Left kidney (tissue), 2 donors: ENCODE results near the gene ATP10D. TPM values are rescaled to one million over a fixed set of nuclear protein-coding genes. Genes with fewer than 3 reads are reported as not detected.
"Not testable (repeated sequence)": the region's sequence is repeated elsewhere in the genome, so short reads cannot be mapped to it uniquely, and the experiment has no call there.

Experiments used
- DNase-seq: peaks from one replicate; pipeline ENCODE4 v3.0.0-alpha.2; 2013
- polyA plus RNA-seq: library from polyadenylated mRNA; unstranded; fragments of 120-200 nt; gene quantifications from one replicate; pipeline ENCODE4 v1.2.1, GENCODE V29; 2013; ENCODE audit not compliant: insufficient read length

ATP10D gene
- polyA plus RNA-seq, 1 donor = 53.3 TPM

DNA sequence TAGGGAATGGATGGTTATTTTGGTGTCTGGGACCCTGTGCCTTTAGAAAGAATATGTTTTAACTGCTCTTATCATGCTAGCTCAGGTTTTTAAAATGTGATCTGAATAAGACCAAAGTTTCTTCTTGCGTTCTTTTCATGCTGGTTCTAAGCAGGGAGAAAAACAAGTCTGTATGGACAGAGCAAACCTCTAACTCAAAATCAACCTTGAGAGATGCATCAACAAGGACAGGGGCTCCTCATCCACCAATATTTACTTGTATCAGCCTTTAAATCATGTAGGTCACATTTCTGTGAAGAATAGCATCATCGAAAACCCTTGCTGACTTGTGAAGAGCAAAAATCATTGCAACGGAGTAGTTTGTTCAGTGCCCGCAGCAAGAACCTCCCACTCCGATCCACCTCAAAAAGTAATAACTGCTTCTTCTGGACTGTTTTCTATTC is 1.2 kb downstream of the ATP10D start:
- no peak for DNase-seq

- not testable (repeated sequence) for DNase-seq
These were observed 1.7 kb downstream of the ATP10D start for GRCh38 chr4:47486727-47487126.

- DNase-seq = no peak
These were observed 3.6 kb downstream of the ATP10D start for GRCh38 chr4:47488706-47489105.

GRCh38 chr4:47490550-47490949 is 5.5 kb downstream of the ATP10D start:
- no peak for DNase-seq

- DNase-seq = no peak
These were observed 8.4 kb downstream of the ATP10D start for GRCh38 chr4:47493238-47494123.

GRCh38 chr4:47494124-47494430 is 9.0 kb downstream of the ATP10D start:
- DNase-seq = no peak

DNA sequence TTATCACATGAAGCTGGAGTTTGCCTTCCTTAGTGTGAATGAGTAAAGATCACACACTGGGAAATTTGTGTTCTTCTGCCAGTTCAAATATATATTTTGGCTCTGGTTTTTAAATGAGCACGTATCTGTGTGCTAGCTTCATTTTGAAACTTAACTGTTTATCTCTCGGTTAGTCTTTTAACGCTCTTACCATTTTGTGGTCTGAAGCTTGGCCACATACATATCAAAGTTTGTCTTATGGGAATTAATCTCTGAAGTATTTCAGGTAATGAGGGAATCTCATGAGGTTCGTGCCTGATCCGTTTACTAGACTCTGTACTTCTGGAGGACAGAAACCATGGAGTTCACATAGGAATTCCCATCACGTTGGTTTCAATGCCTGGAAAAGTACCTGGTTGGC is 13.8 kb downstream of the ATP10D start:
- no peak for DNase-seq

DNA sequence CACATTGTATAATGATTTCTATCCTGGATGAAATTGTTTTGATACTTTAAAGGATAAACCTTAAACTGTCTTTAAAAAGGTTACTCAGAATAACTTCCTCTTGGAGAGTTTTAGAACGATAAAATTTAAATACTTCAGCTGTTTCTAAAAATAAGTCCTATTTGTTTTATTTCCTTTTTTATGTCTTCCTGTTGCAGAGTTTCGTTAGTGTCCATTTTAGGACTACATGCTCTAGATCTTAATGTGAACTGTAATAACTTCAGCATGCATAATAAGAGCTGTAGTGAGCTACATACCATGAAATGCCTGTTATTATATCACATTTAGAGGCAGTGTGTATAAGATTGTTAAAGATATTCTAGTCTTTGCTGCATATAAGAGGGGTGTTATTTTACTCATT is 14.6 kb downstream of the ATP10D start:
- no peak for DNase-seq

DNA sequence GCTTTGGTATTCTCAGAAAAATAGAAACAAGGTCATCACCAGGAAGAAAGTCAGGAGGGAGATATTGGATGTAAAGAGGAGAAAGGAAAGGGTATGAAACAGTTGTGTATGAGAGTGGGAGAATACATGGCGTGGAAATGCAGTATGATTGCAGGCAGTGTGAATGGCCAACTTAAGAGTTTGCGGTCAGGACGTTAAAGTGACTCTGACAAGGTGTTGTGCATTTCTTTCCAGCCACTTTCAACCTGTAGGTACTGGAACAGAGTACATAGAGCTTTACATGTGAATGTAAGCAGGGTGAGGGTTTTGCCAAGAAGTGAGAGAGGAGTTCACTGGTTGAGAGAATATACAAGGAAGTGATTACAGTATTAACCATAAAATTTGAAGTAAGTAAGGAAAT is 15.7 kb downstream of the ATP10D start:
- no peak for DNase-seq

GRCh38 chr4:47505147-47505546 is 20.1 kb downstream of the ATP10D start:
- no peak for DNase-seq

- no peak for DNase-seq
These were observed 20.6 kb downstream of the ATP10D start for GRCh38 chr4:47505666-47506065.

GRCh38 chr4:47510506-47511143 is 25.6 kb downstream of the ATP10D start:
- no peak for DNase-seq

- DNase-seq = no peak
These were observed 28.4 kb downstream of the ATP10D start for GRCh38 chr4:47513461-47513860.

DNA sequence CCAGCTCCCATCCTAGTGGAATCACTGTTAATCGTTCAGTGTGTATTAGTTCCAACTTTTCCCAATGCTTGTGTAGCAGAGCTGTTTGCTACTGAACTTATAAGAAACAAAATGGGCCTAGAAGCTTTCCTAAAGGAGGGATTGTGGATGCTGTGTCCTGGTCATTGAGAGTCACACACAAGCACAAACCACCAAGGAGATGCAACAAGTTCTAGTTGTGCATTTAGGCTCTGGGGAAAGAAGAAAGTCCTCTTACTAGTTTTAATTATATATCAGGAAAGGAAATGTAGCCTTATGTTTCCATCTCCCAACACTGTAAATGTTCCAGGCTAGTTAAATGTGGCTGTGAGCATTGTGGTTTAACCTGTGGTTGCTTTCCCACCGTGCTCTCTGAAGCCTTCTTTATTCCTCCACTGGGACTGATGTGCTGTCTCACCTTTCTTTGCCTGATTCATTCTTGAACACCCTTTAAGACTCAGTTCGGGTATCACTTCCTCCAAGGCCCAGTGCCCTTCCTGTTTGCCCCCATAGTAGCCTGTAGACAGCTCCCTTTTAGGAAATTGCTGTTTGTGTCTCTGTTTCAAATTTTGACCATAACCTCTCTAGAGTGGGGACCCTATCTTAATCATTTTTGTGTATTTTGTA is 34.3 kb downstream of the ATP10D start:
- DNase-seq = no peak

- DNase-seq = no peak
These were observed 40.2 kb downstream of the ATP10D start for GRCh38 chr4:47525154-47525819.

DNA sequence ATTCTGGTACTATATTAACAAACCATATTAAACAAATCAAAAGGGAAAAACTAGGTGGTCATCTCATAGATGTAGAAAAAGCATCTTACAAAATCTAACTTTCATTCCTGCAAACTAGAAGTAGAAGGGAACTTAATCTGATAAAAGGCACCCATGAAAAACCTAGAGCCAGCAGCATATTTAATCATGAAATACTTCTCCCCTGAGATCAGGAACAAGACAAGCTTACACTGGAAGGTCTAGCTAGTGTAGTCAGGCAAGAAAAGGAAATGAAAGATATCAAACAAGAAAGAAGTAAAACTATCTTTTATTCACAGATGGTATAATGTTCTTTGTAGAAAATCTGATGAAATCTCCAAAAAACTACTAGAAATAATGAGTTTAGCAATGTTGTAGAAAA is 41.2 kb downstream of the ATP10D start:
- no peak for DNase-seq

GRCh38 chr4:47528646-47529045 is 43.6 kb downstream of the ATP10D start:
- not testable (repeated sequence) for DNase-seq

- DNase-seq = no peak
These were observed 45.7 kb downstream of the ATP10D start for GRCh38 chr4:47530801-47531200.

DNA sequence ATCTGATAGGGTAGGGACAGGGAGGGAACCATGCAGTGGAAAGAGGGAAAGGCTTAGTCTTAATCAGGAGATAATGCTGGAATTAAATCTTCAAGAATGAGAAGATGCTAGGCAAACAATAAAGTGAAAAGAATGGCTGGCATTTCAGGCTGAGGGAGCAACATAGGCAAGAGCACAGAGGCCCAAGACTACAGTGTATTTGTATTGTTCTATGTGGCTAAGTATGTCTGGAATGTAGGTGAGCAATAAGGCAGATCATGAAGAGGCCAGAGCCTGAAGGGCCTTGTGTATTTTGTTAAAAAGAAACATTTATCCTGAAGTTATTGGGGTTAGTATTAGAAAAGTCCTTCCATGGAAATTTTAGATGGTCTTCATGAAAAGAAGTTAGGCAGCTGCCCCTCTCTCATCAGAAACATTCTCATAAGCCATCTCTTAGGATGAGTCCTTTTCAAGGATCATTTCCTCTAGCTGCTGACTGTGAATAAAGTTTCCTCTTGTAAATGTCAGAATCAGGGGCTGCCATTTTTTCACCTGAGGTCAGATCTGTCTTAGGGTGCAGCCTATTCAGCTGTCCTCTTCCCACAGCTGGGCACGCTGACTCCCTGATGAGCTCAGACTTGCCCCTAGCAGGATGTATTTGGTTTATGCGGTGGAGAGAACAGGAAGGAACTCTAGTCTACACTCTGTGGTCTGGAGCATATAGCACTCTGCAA is 46.3 kb downstream of the ATP10D start:
- no peak for DNase-seq

DNA sequence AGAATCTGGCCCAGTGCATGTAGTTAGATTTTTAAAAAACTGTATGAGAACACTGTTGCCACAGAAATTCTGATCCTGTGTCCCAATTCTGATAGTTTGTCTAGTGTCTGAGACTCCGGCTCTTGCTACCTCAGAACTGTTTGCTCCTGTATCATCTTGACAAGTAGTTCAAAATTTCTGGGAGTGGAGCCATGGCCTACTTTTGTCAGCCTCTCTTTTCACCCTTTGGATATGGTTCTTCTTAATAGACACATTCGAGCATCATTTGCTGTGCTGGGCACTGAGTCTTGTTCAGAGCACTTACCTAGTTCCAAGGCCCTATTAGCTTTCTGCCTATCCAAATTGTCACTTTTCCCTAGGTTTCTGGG is 46.9 kb downstream of the ATP10D start:
- DNase-seq = no peak

GRCh38 chr4:47532658-47533057 is 47.6 kb downstream of the ATP10D start:
- DNase-seq = no peak

GRCh38 chr4:47533689-47534347 is 48.7 kb downstream of the ATP10D start:
- no peak for DNase-seq
